CD8-positive, alpha-beta memory T cell (primary cell): Measurements from ENCODE around the gene SCP2. TPM values are rescaled to one million over a fixed set of nuclear protein-coding genes. Genes with fewer than 3 reads are reported as not detected.

Source experiments
- CTCF ChIA-PET: fragments of 350-600 bp; sonication (Branson Sonifier 250); formaldehyde crosslinking; loops from one replicate; lab custom pipeline; 2021; ENCODE audit warnings: antibody characterized with exemption; lab: Charles Lee
- POLR2A ChIA-PET: fragments of 350-600 bp; sonication (Branson Sonifier 250); formaldehyde crosslinking; loops from one replicate; lab custom pipeline; 2021; ENCODE audit warnings: antibody characterized with exemption; lab: Charles Lee
- DNase-seq, 5 donors: peaks; one replicate each; pipeline versions ENCODE4 v3.0.0 to v3.0.0-alpha.2; 2020 to 2022; ENCODE audit warnings: mixed read lengths in 1 of 5
- H3K27ac ChIP-seq: one replicate; pipeline ENCODE4 v1.7.0; 2013; ENCODE audit warnings: low read depth, mild to moderate bottlenecking, low read length, moderate library complexity
- H3K27me3 ChIP-seq: 2 replicates; pipeline ENCODE4 v1.7.0; 2013; ENCODE audit warnings: low read length, mild to moderate bottlenecking; ENCODE audit not compliant: insufficient read depth, poor library complexity, severe bottlenecking
- H3K36me3 ChIP-seq: 2 replicates; pipeline ENCODE4 v1.7.0; 2013; ENCODE audit warnings: mild to moderate bottlenecking, low read length, moderate library complexity; ENCODE audit not compliant: insufficient read depth
- H3K4me1 ChIP-seq: 2 replicates; pipeline ENCODE4 v1.7.0; 2013; ENCODE audit warnings: mild to moderate bottlenecking, low read length, moderate library complexity; ENCODE audit not compliant: insufficient read depth
- H3K4me3 ChIP-seq: 2 replicates; pipeline ENCODE4 v1.7.0; 2013; ENCODE audit warnings: mild to moderate bottlenecking, low read length
- H3K9me3 ChIP-seq: 2 replicates; pipeline ENCODE4 v1.7.0; 2013; ENCODE audit warnings: mild to moderate bottlenecking, low read length
- H3K27ac Mint-ChIP-seq, 8 donors: one replicate each; pipeline ENCODE4 v1.8.0; 2020 to 2021; ENCODE audit warnings: mixed read lengths in 8 of 8, mild to moderate bottlenecking in 6 of 8, inconsistent platforms in 3 of 8, moderate library complexity in 3 of 8
- H3K27me3 Mint-ChIP-seq, 2 donors: one replicate each; pipeline ENCODE4 v1.8.0; 2020 to 2021; ENCODE audit warnings: mixed read lengths in 2 of 2, mild to moderate bottlenecking in 1 of 2, moderate library complexity in 1 of 2
- H3K36me3 Mint-ChIP-seq, 3 donors: one replicate each; pipeline ENCODE4 v1.8.0; 2020 to 2021; ENCODE audit warnings: mixed read lengths in 3 of 3, inconsistent platforms in 1 of 3, mild to moderate bottlenecking in 1 of 3
- H3K4me1 Mint-ChIP-seq, 3 donors: one replicate each; pipeline ENCODE4 v1.8.0; 2020 to 2021; ENCODE audit warnings: mixed read lengths in 3 of 3, inconsistent platforms in 1 of 3, mild to moderate bottlenecking in 1 of 3
- H3K4me3 Mint-ChIP-seq, 7 donors: one replicate each; pipeline ENCODE4 v1.8.0; 2020 to 2021; ENCODE audit warnings: mixed read lengths in 7 of 7, mild to moderate bottlenecking in 6 of 7, moderate library complexity in 4 of 7, inconsistent platforms in 2 of 7
- H3K9me3 Mint-ChIP-seq, 5 donors: one replicate each; pipeline ENCODE4 v1.8.0; 2020 to 2022; ENCODE audit warnings: mixed read lengths in 5 of 5, mild to moderate bottlenecking in 3 of 5, moderate library complexity in 2 of 5, inconsistent platforms in 1 of 5
- polyA plus RNA-seq: library from polyadenylated mRNA; unstranded; fragments of 300-500 nt; fragmentation: Illumina TruSeq; gene quantifications from one replicate; pipeline ENCODE4 v1.2.3, GENCODE V29; 2021
- total RNA-seq, 2 experiments: library from RNA; stranded (reverse); gene quantifications; one replicate each; pipeline ENCODE4 v1.2.3, GENCODE V29; 2021

The SCP2 gene
- total and polyA plus RNA-seq, 3 experiments from 2014 or later = 66.0 to 162 (median 69.0) TPM

- CTCF ChIA-PET = interaction anchor here (1.4 kb wide), 1 partner anchor 13 kb away, joined by 4 read pairs; no protein-coding TSS in a partner anchor
- POLR2A ChIA-PET = no interaction called here
Measured at GRCh38 chr1:53067886-53068285, 140.8 kb downstream of the SCP2 start.

GRCh38 chr1:53068314-53069099 is 141.4 kb downstream of the SCP2 start:
- H3K4me3 Mint-ChIP-seq = no peak overlapping the region
- no peak overlapping the region for H3K4me3 ChIP-seq
- peaks cover 19 to 21% of the 10 kb centered on the region in 2 donors for H3K27me3 Mint-ChIP-seq
- ChIA-PET CTCF (interaction anchor here (1.4 kb wide), 1 partner anchor 14 kb away, joined by 4 read pairs; no protein-coding TSS in a partner anchor), POLR2A (no interaction called here)
- peaks cover 2 to 4% (median 4%) of the 10 kb centered on the region in 3 donors for H3K4me1 Mint-ChIP-seq
- peaks cover 10% of the 10 kb centered on the region for H3K27me3 ChIP-seq
- H3K9me3 ChIP-seq = no peaks in the 10 kb centered on the region
- no peaks in the 10 kb centered on the region for H3K9me3 Mint-ChIP-seq
- no peaks in the 10 kb centered on the region for H3K36me3 Mint-ChIP-seq
- no peak for DNase-seq
- no peak overlapping the region for H3K27ac ChIP-seq
- no peaks in the 10 kb centered on the region for H3K4me1 ChIP-seq
- H3K36me3 ChIP-seq = no peaks in the 10 kb centered on the region
- H3K27ac Mint-ChIP-seq = no peak overlapping the region

More at GRCh38 chr1:53067886-53068285, 140.8 kb downstream of the SCP2 start:
- Histone ChIP-seq H3K4me3 (no peak overlapping the region), H3K27ac (no peak overlapping the region), H3K36me3 (no peaks in the 10 kb centered on the region), H3K9me3 (no peaks in the 10 kb centered on the region), H3K27me3 (peaks cover 14% of the 10 kb centered on the region), H3K4me1 (no peaks in the 10 kb centered on the region)
- Mint-ChIP-seq H3K4me3 (no peak overlapping the region), H3K36me3 (no peaks in the 10 kb centered on the region), H3K4me1 (peaks cover 6 to 11% (median 7%) of the 10 kb centered on the region in 3 donors), H3K27me3 (peaks cover 23 to 27% of the 10 kb centered on the region in 2 donors), H3K27ac (no peak overlapping the region), H3K9me3 (no peaks in the 10 kb centered on the region)
- DNase-seq = no peak

GRCh38 chr1:53069265-53069662 is 142.2 kb downstream of the SCP2 start:
- Mint-ChIP-seq H3K27ac (no peak overlapping the region), H3K9me3 (no peaks in the 10 kb centered on the region), H3K4me3 (no peak overlapping the region), H3K4me1 (no peaks in the 10 kb centered on the region), H3K27me3 (peaks cover 11 to 15% of the 10 kb centered on the region in 2 donors), H3K36me3 (no peaks in the 10 kb centered on the region)
- POLR2A ChIA-PET = no interaction called here
- DNase-seq = no peak
- no peak overlapping the region for H3K27ac ChIP-seq
- no peaks in the 10 kb centered on the region for H3K4me1 ChIP-seq
- CTCF ChIA-PET = interaction anchor here (1.4 kb wide), 1 partner anchor 14 kb away, joined by 4 read pairs; no protein-coding TSS in a partner anchor
- no peak overlapping the region for H3K4me3 ChIP-seq
- peaks cover 4% of the 10 kb centered on the region for H3K27me3 ChIP-seq
- no peaks in the 10 kb centered on the region for H3K9me3 ChIP-seq
- H3K36me3 ChIP-seq = no peaks in the 10 kb centered on the region

- no peaks in the 10 kb centered on the region for H3K36me3 ChIP-seq
- no peaks in the 10 kb centered on the region for H3K4me1 ChIP-seq
- Mint-ChIP-seq H3K36me3 (no peaks in the 10 kb centered on the region), H3K27ac (no peak overlapping the region), H3K27me3 (peaks cover 7 to 9% of the 10 kb centered on the region in 2 donors), H3K4me3 (no peak overlapping the region), H3K4me1 (no peaks in the 10 kb centered on the region), H3K9me3 (no peaks in the 10 kb centered on the region)
- H3K27ac ChIP-seq = no peak overlapping the region
- CTCF ChIA-PET = no interaction called here
- POLR2A ChIA-PET = no interaction called here
- peaks cover under 1% of the 10 kb centered on the region for H3K27me3 ChIP-seq
- DNase-seq = no peak
- H3K4me3 ChIP-seq = no peak overlapping the region
- no peaks in the 10 kb centered on the region for H3K9me3 ChIP-seq
Measured at GRCh38 chr1:53069663-53070327, 142.7 kb downstream of the SCP2 start.

GRCh38 chr1:53070621-53071020 is 143.5 kb downstream of the SCP2 start:
- Histone ChIP-seq H3K4me3 (no peak overlapping the region), H3K4me1 (no peaks in the 10 kb centered on the region), H3K27ac (no peak overlapping the region), H3K27me3 (no peaks in the 10 kb centered on the region), H3K9me3 (no peaks in the 10 kb centered on the region), H3K36me3 (no peaks in the 10 kb centered on the region)
- peak overlapping the region in 1 of 8 donors; percentile 86 for H3K27ac Mint-ChIP-seq
- H3K36me3 Mint-ChIP-seq = no peaks in the 10 kb centered on the region
- CTCF ChIA-PET = no interaction called here
- no peak for DNase-seq
- H3K4me1 Mint-ChIP-seq = peaks cover 0 to 2% (median 0%) of the 10 kb centered on the region in 3 donors
- H3K4me3 Mint-ChIP-seq = no peak overlapping the region
- peaks cover 5% of the 10 kb centered on the region in 2 donors for H3K27me3 Mint-ChIP-seq
- POLR2A ChIA-PET = no interaction called here
- H3K9me3 Mint-ChIP-seq = peaks cover 0 to 1% (median 0%) of the 10 kb centered on the region in 5 donors

- Mint-ChIP-seq H3K36me3 (no peaks in the 10 kb centered on the region), H3K4me3 (no peak overlapping the region), H3K4me1 (peaks cover 0 to 2% (median 0%) of the 10 kb centered on the region in 3 donors), H3K27me3 (peaks cover 2% of the 10 kb centered on the region in 2 donors), H3K9me3 (peaks cover 0 to 1% (median 0%) of the 10 kb centered on the region in 5 donors), H3K27ac (peak overlapping the region in 2 of 8 donors; percentile 12 to 75)
- Histone ChIP-seq H3K4me1 (no peaks in the 10 kb centered on the region), H3K27me3 (no peaks in the 10 kb centered on the region), H3K27ac (no peak overlapping the region), H3K9me3 (no peaks in the 10 kb centered on the region), H3K4me3 (no peak overlapping the region), H3K36me3 (no peaks in the 10 kb centered on the region)
- ChIA-PET CTCF (interaction anchor here (0.5 kb wide), 1 partner anchor 118 kb away, joined by 3 read pairs; no protein-coding TSS in a partner anchor), POLR2A (no interaction called here)
- no peak for DNase-seq
Measured at GRCh38 chr1:53071167-53071865, 144.2 kb downstream of the SCP2 start.

- H3K4me3 ChIP-seq = no peak overlapping the region
- H3K36me3 Mint-ChIP-seq = no peaks in the 10 kb centered on the region
- peaks cover 0 to 2% (median 0%) of the 10 kb centered on the region in 3 donors for H3K4me1 Mint-ChIP-seq
Measured at GRCh38 chr1:53071915-53072314, 144.8 kb downstream of the SCP2 start.

More at GRCh38 chr1:53071915-53072314, 144.8 kb downstream of the SCP2 start:
- H3K9me3 Mint-ChIP-seq = peaks cover 0 to 1% (median 0%) of the 10 kb centered on the region in 5 donors
- H3K9me3 ChIP-seq = no peaks in the 10 kb centered on the region
- ChIA-PET CTCF (no interaction called here), POLR2A (no interaction called here)
- H3K4me3 Mint-ChIP-seq = no peak overlapping the region
- no peaks in the 10 kb centered on the region for H3K27me3 Mint-ChIP-seq
- no peak for DNase-seq
- H3K4me1 ChIP-seq = no peaks in the 10 kb centered on the region
- no peak overlapping the region for H3K27ac Mint-ChIP-seq
- H3K27ac ChIP-seq = no peak overlapping the region
- H3K27me3 ChIP-seq = no peaks in the 10 kb centered on the region
- no peaks in the 10 kb centered on the region for H3K36me3 ChIP-seq
